ENCODE measurements around the gene NOX3. TPM values are rescaled to one million over a fixed set of nuclear protein-coding genes. Genes with fewer than 3 reads are reported as not detected.

NOX3 gene
- total RNA-seq, 1 donor from 2014 or later, result not detected

- intact Hi-C loops (cut with DNase I), result no loop called here
- H3K27me3 ChIP-seq, result no peaks in the 10 kb centered on the region
Observed at GRCh38 chr6:155424181-155424580, 31.5 kb downstream of the NOX3 start.

GRCh38 chr6:155422635-155423034, 33.0 kb downstream of the NOX3 start:
- Histone ChIP-seq H3K9me3 (no peaks in the 10 kb centered on the region), H3K36me3 (no peaks in the 10 kb centered on the region), H3K27me3 (no peaks in the 10 kb centered on the region), H3K4me1 (peaks cover 7% of the 10 kb centered on the region), H3K4me3 (no peak overlapping the region), H3K27ac (no peak overlapping the region)
- ATAC-seq, result no peak
- intact Hi-C loops (cut with DNase I), result no loop called here
- DNase-seq, result no peak
- TF ChIP-seq CTCF (IDR thresholded peaks at IDR 0.05), result no peak

More at GRCh38 chr6:155424181-155424580, 31.5 kb downstream of the NOX3 start:
- Histone ChIP-seq H3K36me3 (no peaks in the 10 kb centered on the region), H3K9me3 (no peaks in the 10 kb centered on the region), H3K4me3 (no peak overlapping the region), H3K4me1 (no peaks in the 10 kb centered on the region), H3K27ac (no peak overlapping the region)
- no peak for TF ChIP-seq CTCF (IDR thresholded peaks at IDR 0.05)
- ATAC-seq (no peak), DNase-seq (no peak)

- intact Hi-C loops (cut with DNase I), result no loop called here
- ATAC-seq, result no peak
- no peak overlapping the region for H3K4me3 ChIP-seq
- H3K36me3 ChIP-seq, result no peaks in the 10 kb centered on the region
- no peaks in the 10 kb centered on the region for H3K27me3 ChIP-seq
- no peak overlapping the region for H3K27ac ChIP-seq
- no peaks in the 10 kb centered on the region for H3K9me3 ChIP-seq
- no peak for TF ChIP-seq CTCF (IDR thresholded peaks at IDR 0.05)
- H3K4me1 ChIP-seq, result peaks cover 7% of the 10 kb centered on the region
- no peak for DNase-seq
Observed at GRCh38 chr6:155420492-155420891, 35.1 kb downstream of the NOX3 start.

GRCh38 chr6:155419161-155419560, 36.5 kb downstream of the NOX3 start:
- Histone ChIP-seq H3K27ac (no peak overlapping the region), H3K9me3 (no peaks in the 10 kb centered on the region), H3K36me3 (no peaks in the 10 kb centered on the region), H3K4me3 (no peak overlapping the region), H3K4me1 (peaks cover 7% of the 10 kb centered on the region), H3K27me3 (no peaks in the 10 kb centered on the region)
- DNase-seq, result no peak
- ATAC-seq, result no peak
- no peak for TF ChIP-seq CTCF (IDR thresholded peaks at IDR 0.05)
- intact Hi-C loops (cut with DNase I), result no loop called here

- Histone ChIP-seq H3K9me3 (no peaks in the 10 kb centered on the region), H3K4me3 (peak overlapping the region; percentile 4), H3K27me3 (no peaks in the 10 kb centered on the region), H3K36me3 (no peaks in the 10 kb centered on the region), H3K27ac (no peak overlapping the region), H3K4me1 (peaks cover 7% of the 10 kb centered on the region)
- ATAC-seq, result peak; percentile 69
- no peak for TF ChIP-seq CTCF (IDR thresholded peaks at IDR 0.05)
- DNase-seq, result no peak
- intact Hi-C loops (cut with DNase I), result no loop called here
Observed at GRCh38 chr6:155418017-155418761, 37.5 kb downstream of the NOX3 start.

Measured in upper lobe of right lung (tissue), 1 donor.